GM21515 (cell line): ENCODE measurements around the gene RAB17.
A peak's percentile ranks its signal among the peaks of the same experiment; 100 is the strongest.

Experiments
- ATAC-seq: cut with Tn5 transposase; IDR thresholded peaks from one replicate; pipeline ENCODE4 v1.9.1; 2021; ENCODE audit not compliant: unreplicated experiment

The RAB17 gene

DNA sequence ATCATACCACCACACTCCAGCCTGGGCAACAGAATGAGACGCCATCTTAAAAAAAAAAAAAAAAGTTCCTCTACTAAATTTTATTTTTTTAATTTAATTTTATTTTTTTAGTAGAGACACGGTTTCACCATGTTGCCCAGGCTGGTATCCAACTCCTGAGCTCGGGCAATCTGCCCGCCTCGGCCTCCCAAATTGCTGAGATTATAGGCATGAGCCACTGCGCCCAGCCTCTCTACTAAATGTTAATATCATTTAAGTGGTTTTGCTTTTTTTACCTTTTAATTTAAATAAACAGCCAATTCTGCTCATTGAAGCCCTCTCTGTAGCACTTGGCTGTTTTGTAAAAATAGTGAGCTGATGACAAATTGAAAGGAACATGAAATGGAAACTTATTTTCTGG, 9.2 kb downstream of the RAB17 start:
- no peak for ATAC-seq

GRCh38 chr2:237577956-237578870, 12.3 kb downstream of the RAB17 start:
- ATAC-seq: no peak

GRCh38 chr2:237577458-237577857, 13.1 kb downstream of the RAB17 start:
- no peak for ATAC-seq

DNA sequence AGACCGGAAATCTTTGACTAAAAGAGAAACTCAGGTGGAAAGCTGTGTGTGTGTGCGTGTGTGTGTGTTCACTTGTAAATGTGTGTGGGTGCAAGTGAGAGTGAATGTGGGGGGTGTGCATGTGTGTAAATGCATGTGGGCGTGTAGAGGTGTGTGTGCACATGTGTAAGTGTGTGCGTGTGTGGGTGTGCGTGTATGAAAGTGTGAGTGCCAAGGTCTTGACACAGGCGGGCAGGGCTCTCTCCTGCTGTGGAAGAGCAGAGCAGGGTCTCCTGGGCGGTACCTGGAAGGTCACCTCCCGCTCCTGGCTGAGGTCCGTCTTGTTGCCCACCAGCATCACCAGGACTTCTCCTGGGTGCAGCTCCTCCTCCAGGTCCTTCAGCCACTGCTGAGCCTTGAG, 13.6 kb downstream of the RAB17 start:
- no peak for ATAC-seq

DNA sequence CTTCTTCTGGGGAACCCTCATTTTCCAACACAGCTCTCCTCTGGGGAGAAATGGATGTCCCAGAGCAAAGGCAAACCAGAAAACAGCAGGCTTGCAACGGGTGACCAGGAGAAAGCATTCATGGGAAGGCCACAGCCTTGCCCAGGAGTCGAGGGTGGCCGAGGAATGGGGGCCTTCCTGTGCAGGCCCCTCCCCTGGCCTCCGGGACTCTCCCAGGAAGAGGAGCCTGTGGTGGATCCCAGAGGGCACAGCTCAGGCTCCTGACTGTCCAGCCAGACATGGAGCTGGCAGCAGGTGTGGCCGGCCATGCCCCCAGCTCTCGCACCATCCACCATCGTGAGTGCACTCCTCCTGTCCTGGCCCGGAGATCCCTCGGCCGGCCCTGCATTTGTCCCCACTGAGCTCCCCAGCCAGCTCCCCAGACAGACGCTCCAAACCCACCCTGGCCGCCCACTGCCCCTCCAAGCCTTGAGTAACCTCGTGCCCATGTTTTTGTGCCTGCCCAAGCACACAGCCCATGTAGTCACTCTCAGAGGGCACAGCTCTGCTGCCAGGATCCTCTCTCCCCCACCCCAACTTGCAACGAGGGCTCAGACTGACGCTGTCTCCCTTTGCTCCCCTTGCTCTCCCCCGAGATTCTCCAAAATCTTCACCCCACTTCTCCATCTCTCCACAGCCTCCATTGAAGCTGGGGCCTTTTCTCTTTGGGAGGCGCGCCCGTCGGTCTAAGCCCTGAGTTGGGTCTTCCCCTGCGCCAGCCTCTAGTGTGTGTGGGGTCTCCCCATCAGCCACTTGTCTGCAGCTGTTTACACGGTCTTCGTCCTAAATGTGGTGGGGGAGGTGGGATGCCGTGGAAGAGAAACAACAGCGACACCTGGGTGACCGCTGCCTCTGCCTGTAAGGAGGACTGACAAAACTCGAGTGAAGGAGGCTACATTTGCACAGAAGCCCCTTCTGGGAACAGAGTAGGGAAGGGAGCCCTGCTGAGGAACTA, 14.4 kb downstream of the RAB17 start:
- no peak for ATAC-seq

DNA sequence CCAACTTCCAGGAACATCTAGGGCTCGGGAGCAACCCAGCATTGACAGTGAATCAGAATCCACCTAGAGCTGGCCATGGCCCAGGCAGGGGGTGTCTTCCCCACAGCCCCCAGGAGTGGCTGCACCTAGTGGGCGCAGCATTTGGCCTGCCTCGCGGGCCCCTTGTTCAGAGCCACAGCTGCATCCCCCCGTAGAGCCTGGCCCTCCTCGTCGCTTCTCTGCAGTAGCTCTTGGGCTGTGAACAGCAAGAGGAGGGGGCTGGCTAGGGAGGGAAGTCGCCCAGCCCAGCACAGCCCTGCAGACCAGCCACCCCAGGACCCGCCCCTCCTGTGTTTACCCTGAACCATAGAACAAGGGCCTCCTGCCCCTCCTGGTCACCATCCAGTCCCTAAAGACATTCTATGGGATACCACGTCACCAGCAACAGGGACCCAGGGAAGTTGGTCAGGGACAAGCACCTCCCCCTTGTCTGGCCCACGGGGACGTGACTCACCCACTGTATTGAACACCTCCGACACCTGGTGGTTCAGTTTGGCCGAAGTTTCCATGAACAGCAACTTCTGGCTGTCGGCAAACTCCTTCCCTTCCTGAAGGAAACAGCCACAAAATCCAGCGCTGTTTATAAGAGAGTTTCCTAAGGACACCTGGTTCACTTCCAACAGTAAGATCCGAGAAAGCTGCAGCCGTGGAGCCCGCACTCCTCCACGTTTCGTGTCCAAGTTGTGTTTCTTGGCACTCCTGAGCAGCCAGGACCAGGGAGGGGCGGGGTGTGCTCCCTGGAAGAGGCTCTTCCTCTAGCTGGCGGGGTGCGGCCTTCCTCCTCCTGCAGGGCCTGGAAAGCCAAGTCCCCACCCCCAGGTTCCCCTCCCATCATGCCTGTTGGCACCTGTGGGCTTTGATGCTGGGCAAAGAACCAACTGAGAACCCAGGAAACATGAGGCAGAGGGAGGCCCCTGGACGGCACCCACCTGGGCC, 15.4 kb downstream of the RAB17 start:
- ATAC-seq: no peak

DNA sequence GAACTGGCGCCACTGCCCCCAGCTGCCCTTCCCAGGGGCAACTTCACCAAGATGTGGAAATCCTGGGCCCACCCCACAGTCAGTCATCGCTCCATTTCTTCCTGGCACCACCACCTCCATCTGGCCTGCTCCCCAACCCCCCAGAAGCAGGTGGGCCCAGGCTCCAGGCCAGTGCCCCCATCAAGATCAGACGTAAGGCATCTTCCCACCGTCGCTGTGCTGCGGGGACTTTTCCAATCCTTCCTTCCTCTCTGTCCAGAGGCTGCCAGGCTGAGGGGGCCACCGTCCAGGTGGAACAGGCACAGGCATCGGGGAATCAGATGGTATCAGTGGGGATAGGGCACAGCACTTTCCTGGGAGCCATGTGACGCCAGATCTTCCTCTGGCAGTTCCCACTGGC, 16.1 kb downstream of the RAB17 start:
- ATAC-seq: no peak

DNA sequence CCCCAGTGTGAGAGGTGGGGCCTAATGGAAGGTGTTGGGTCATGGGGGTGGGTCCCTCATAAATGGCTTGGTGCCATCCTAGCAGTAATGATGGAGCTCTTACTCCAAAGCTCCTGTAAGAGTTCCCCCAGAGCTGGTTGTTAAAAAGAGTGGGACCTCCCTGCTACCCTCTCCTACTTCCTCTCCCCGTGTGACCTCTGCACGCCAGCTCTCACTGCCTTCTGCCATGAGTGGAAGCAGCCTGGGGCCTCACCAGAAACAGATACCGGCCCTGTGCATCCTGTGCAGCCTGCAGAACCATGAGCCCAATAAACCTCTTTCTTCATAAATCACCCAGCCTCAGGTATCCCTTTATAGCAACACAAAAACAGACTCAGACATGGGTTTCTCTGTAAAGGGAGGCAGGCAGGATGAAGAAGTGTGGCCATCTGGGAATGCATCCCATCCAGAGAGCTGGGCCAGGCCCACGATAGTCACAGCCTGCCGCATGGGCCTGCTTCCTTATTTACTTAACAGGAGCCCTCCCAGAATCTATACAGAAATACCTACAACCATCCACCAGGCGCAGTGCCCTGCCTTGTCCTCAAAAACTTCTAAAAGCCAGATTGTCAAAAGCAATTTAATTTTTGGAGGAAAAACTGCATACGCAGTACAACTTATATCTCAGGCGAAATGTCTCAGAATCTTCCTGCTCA, 16.7 kb downstream of the RAB17 start:
- no peak for ATAC-seq

DNA sequence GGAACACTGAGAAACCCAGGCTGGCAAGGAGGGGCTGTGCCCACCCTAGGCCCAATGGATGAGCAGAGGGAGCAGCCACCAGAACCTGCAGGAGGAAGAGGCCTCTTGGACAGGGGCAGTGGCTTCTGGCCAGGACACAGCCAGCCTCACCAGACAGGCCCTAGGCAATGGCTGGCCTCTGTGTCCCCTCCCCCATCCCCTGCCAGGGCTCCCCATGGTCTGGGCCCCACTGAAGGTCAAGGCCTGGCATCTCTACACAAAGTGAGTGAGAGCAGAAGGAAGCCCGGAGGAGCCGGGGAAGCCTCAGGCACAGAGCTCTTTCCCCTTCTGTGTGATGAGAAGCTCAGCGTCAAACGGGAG, 17.8 kb downstream of the RAB17 start:
- ATAC-seq: no peak

DNA sequence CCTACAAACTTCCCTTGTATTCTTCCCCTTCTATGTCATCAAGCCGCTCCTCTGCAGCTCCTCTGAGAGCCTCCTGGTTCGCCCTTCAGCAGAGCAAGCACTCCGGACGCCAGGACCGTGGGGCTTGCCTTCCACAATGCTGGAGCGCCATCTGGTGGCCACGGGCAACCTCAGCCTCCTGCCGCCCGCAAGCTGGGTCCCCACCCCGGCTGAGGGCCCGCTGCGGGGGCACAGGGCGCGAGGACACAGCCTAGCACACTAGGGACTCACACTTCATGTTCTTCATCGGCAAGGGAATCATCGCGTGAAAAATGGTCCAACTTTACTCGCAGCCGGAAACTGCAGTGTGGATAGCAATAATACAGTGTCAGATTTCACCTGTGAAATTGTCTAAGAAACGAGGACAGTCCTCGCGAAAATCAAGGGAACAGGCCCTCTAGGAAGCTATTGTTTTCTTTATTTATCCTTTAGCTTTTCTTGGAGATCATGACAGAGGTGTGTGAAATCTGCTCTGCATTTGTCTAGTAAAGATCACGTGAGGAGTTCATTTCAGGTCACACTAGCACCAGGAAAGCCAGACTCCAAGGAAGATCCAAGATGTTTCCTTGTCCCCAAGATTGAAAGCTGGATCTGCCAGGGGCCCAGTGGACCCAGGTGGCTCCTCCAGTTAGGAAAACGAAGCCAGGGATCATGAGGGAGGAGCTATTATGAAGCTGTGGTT, 18.4 kb downstream of the RAB17 start:
- ATAC-seq: peak; percentile 85

DNA sequence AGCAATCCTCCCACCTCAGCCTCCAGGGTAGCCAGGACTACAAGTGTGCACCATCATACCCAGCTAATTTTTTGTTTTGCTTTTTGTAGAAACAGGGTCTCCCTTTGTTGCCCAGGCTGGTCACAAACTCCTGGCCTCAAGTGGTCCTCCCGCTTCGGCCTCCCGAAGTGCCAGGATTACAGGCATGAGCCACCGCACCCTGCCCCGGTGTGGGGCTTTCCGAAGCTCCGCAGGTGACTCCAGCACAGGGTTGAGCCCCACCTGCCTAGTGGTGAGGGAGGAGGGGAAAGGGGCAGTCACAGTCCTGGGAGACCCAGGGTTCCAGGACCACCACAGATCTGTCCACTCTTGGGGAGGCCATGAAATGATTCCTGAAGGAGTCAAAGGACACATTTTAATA, 19.0 kb downstream of the RAB17 start:
- no peak for ATAC-seq

DNA sequence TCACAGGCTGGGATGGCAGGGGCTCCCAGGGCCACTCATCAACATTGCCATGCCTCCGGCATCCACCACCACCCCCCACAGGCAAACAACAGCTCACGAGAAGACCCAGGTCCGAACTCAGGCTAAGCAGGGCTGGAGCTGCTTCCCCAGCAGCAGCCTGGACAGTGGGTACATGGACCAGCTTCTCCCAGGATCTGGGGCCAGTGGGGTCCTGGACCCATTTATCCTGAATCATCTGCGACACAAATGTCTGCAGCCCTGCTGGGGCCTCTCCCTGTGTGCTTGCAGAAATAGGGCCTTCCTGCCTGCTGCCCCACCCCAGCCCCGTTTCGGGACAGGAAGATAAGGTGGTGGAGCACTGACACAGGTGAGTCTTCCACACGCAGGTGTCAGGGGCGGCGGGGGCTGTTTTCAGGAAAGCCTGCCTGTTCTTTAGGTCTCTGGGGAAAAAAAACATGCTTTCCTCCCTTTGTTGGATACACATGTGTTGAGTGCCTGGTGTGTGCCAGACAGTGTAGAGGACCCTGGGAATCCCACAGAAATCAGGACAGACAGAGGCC, 19.7 kb downstream of the RAB17 start:
- no peak for ATAC-seq

- ATAC-seq: no peak
These were observed 20.6 kb downstream of the RAB17 start for GRCh38 chr2:237569896-237570295.

- no peak for ATAC-seq
These were observed 21.5 kb downstream of the RAB17 start for GRCh38 chr2:237569041-237569440.

DNA sequence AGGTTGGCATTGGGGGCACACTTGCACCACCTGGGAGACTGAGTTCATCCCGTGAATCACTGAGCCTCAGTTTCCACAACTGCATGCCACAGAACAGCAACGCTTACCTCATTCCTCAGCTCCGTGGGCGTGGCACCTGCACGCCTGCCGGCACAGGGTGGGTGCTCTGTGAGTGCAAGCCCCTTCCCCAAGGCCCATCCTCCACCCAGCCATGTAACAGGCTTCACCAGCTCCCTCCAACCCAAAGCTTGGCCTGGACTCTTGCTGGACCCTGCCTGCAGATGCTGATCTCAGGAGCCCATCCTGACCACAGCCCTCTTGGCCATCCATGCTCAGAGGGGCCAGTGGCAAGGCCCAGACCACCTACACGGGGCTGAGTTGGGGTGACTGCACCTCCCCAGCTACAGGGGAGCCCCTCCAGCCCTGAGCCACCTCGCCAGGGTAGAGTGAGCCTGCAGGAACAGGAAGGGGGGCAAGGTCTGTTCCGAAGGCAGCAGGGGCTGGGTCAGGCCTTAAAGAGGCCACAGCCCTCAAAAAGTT, 22.3 kb downstream of the RAB17 start:
- no peak for ATAC-seq

DNA sequence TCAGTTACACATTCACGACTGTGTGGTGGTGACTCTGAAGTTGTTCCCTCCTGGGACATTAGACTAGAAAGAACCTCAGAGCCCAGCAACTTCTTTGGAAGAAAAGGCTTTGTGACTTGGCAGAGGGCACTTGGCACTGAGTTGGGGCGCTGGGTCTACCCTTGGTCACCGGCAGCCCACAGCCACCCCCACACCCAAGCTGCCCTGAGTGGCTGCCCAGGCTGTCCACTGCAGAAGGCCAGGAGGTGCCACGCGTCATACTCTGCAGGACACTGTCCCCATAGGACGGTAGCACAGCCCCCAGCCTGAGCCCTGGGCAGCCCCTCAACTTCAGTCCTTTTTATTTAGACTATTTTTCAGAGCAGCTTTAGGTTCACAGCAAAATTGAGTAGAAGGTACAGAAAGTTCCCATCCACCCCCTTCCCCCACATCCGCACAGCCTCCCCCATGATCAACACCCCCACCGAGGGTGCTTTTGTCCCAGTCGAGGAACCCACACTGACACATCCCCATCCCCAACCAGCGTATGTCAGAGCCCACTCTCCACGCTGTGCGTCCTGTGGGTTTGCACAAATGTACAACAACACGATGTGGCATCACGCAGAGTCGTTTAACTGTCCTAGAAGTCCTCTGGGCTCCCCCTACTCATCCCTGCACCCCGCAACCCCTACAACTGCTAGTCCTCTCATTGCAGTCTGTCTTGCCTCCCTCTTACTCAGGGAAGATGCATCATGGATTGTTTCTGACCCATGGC, 23.1 kb downstream of the RAB17 start:
- ATAC-seq: no peak

- no peak for ATAC-seq
These were observed 23.9 kb downstream of the RAB17 start, which contains the start of gene PRLH for GRCh38 chr2:237566401-237567235. Gene PRLH, plus strand, starts transcription at chr2:237566574. Its CDS starts 0 bp downstream, at chr2:237566574.
